CD4-positive, alpha-beta T cell treated with Interleukin-12 subunit alpha and Interleukin-12 subunit beta, for 1 hour (primary cell): ENCODE measurements around the gene CNIH4.
"Not testable (repeated sequence)": the region's sequence is repeated elsewhere in the genome, so short reads cannot be mapped to it uniquely, and the experiment has no call there.

Experiments
- DNase-seq: peaks from one replicate; pipeline ENCODE4 v3.0.0-alpha.2; 2020

Gene CNIH4

GRCh38 chr1:224404916-224405603 is 48.4 kb downstream of the CNIH4 start:
- no peak for DNase-seq

GRCh38 chr1:224405604-224405970 is 48.9 kb downstream of the CNIH4 start:
- DNase-seq: no peak

- DNase-seq: no peak
These were observed 49.5 kb downstream of the CNIH4 start for GRCh38 chr1:224406216-224406615.

- DNase-seq: no peak
These were observed 51.1 kb downstream of the CNIH4 start for GRCh38 chr1:224407571-224408293.

GRCh38 chr1:224408294-224408590 is 51.6 kb downstream of the CNIH4 start:
- no peak for DNase-seq

GRCh38 chr1:224411766-224412165 is 55.1 kb downstream of the CNIH4 start:
- no peak for DNase-seq

DNA sequence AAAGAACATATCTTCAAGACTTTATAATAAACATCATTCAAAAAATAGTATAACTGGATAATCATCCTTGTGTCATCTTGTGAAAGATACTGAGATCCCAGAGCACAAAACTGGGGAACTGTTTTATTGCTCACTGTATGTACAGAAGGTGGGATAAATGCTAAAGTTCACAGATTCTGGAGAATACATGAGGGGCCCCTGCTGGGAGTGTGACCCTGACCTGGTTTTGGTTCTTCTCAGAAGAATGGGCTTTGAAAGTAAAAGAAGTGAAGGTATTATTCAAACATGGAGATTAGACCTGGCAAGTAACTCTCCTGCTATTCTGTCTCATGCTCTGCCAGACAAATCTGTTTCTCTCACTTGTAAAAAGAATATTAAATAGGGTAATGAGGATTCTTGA is 63.4 kb downstream of the CNIH4 start:
- no peak for DNase-seq

- DNase-seq: no peak
These were observed 68.7 kb downstream of the CNIH4 start for GRCh38 chr1:224425279-224425884.

DNA sequence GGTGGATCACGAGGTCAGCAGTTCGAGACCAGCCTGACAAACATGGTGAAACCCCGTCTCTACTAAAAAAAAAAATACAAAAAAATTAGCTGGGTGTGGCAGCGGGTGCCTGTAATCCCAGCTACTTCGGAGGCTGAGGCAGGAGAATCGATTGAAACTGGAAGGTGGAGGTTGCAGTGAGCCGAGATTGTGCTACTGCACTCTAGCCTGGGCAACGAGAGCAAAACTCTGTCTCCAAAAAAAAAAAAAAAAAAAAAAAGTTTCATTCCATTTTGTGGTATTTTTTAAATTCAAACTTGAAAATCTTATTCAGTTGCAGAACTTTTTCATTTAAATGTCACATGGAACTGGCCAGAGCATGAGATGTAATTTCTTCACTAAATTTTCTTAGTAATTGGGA is 70.2 kb downstream of the CNIH4 start:
- not testable (repeated sequence) for DNase-seq

GRCh38 chr1:224427346-224427745 is 70.7 kb downstream of the CNIH4 start:
- DNase-seq: no peak

- not testable (repeated sequence) for DNase-seq
These were observed 72.0 kb downstream of the CNIH4 start for GRCh38 chr1:224428713-224429112.
